K562 (cell line): Measurements from ENCODE around the gene CACNG8. TPM values are rescaled to one million over a fixed set of nuclear protein-coding genes. Genes with fewer than 3 reads are reported as not detected.

ENCODE experiments used
- ATAC-seq: fragments of 200-7000 bp; cut with Tn5 transposase; 3 replicates; pipeline ENCODE4 v1.9.1; 2020; ENCODE audit warnings: moderate library complexity
- BruUV-seq: library from RNA; stranded (reverse); fragments of 400-500 nt; replicated peaks from 2 replicates; lab custom pipeline; 2021; lab: Mats Ljungman, UMichigan
- CTCF ChIA-PET: fragments of 300-600 bp; formaldehyde crosslinking; extraction: SDS; loops from one replicate; lab custom pipeline; 2021; ENCODE audit warnings: low intra/inter-chr PET ratio; lab: Yijun Ruan, JAX
- POLR2A ChIA-PET: fragments of 300-600, 350-650 bp; sonication (Branson Sonifier 250); formaldehyde crosslinking; extraction: SDS; loops from one replicate; lab custom pipeline; 2021; ENCODE audit warnings: antibody characterized with exemption, inconsistent platforms; lab: Yijun Ruan, JAX
- DNase-seq, 4 experiments: peaks; one replicate each; pipeline versions ENCODE4 v3.0.0 to v3.0.0-alpha.2; 2011 to 2018; ENCODE audit warnings: low spot score in 3 of 4, mixed read lengths in 3 of 4; ENCODE audit errors: extremely low read depth in 1 of 4
- FAIRE-seq: peaks from 2 replicates; lab custom pipeline; 2011; peaks lifted over from hg19 to GRCh38; lab: Jason Lieb, UNC
- H2AFZ ChIP-seq: 2 replicates; pipeline ENCODE4 v1.6.0; 2011; ENCODE audit warnings: low read depth, low read length, control low read depth, inconsistent platforms
- H3K27ac ChIP-seq: fragments of 200-600 bp; 3 replicates; pipeline ENCODE4 v1.8.0; 2011; ENCODE audit warnings: low read depth, mild to moderate bottlenecking, control low read depth, inconsistent platforms, low read length, moderate library complexity, mixed read lengths; ENCODE audit errors: extremely low read depth
- H3K27me3 ChIP-seq, 2 experiments: fragments of 300-600 bp in 1 of 2; 2 replicates in 1 of 2; 3 replicates in 1 of 2; pipeline versions ENCODE4 v1.6.0 to v1.8.0; 2011; ENCODE audit warnings: inconsistent platforms in 2 of 2, low read length in 2 of 2, mild to moderate bottlenecking in 1 of 2, mixed read lengths in 1 of 2, moderate library complexity in 1 of 2; ENCODE audit not compliant: control insufficient read depth in 2 of 2, insufficient read depth in 2 of 2
- H3K36me3 ChIP-seq: fragments of 300-600 bp; 3 replicates; pipeline ENCODE4 v1.8.0; 2011; ENCODE audit warnings: mild to moderate bottlenecking, low read length, inconsistent platforms; ENCODE audit not compliant: control insufficient read depth, insufficient read depth
- H3K4me1 ChIP-seq, 2 experiments: fragments of 200-600 bp in 1 of 2; replicated peaks in 1 of 2; 2 replicates in 1 of 2; 3 replicates in 1 of 2; pipeline versions ENCODE4 v1.5.1 to v1.8.0; 2011; ENCODE audit warnings: inconsistent platforms in 2 of 2, low read length in 2 of 2, mild to moderate bottlenecking in 1 of 2, mixed read lengths in 1 of 2, moderate library complexity in 1 of 2; ENCODE audit not compliant: control insufficient read depth in 2 of 2, insufficient read depth in 2 of 2
- H3K4me2 ChIP-seq: 2 replicates; pipeline ENCODE4 v1.6.1; 2011; ENCODE audit warnings: low read length, control low read depth, inconsistent platforms, mixed read lengths; ENCODE audit not compliant: insufficient read depth
- H3K4me3 ChIP-seq: fragments of 200-600 bp; sonication (generic), shearing (Covaris generic); 2 replicates; pipeline ENCODE4 v1.5.1; 2016; ENCODE audit warnings: control low read depth, inconsistent platforms
- H3K79me2 ChIP-seq: fragments of 200-600 bp; 3 replicates; pipeline ENCODE4 v1.8.0; 2011; ENCODE audit warnings: low read length, inconsistent platforms; ENCODE audit not compliant: control insufficient read depth, insufficient read depth
- H3K9ac ChIP-seq, 2 experiments: 2 replicates each; pipeline versions ENCODE4 v1.6.0 to v1.6.1; 2011; ENCODE audit warnings: low read depth in 2 of 2, low read length in 2 of 2, control low read depth in 1 of 2, inconsistent platforms in 1 of 2, mild to moderate bottlenecking in 1 of 2, mixed read lengths in 1 of 2; ENCODE audit not compliant: insufficient read depth in 1 of 2
- H3K9me1 ChIP-seq: one replicate; pipeline ENCODE4 v1.6.0; 2011; ENCODE audit warnings: inconsistent platforms, mild to moderate bottlenecking, low read length, moderate library complexity; ENCODE audit not compliant: control insufficient read depth, insufficient read depth
- H3K9me3 ChIP-seq: replicated peaks from 2 replicates; pipeline ENCODE4 v1.5.1; 2011; ENCODE audit warnings: low read depth, low read length, inconsistent platforms; ENCODE audit not compliant: control insufficient read depth, insufficient read depth
- H4K20me1 ChIP-seq: replicated peaks from 2 replicates; pipeline ENCODE4 v1.6.1; 2011; ENCODE audit warnings: low read length, inconsistent platforms, mixed read lengths; ENCODE audit not compliant: control insufficient read depth, insufficient read depth
- BRCA1 ChIP-seq, 2 experiments: fragments of 450-650 bp in 1 of 2; sonication (generic) in 1 of 2; formaldehyde crosslinking in 1 of 2; IDR thresholded peaks; 2 replicates each; pipeline versions ENCODE4 v1.5.0 to v1.6.1; 2017 to 2020; ENCODE audit warnings: mild to moderate bottlenecking in 1 of 2, missing genetic modification reagents in 1 of 2
- EZH2 ChIP-seq: IDR thresholded peaks from 2 replicates; pipeline ENCODE4 v1.6.1; 2012; ENCODE audit warnings: low read depth, mild to moderate bottlenecking, inconsistent platforms, low read length, borderline replicate concordance
- FOS ChIP-seq: IDR thresholded peaks from 3 replicates; pipeline ENCODE4 v1.6.1; 2011; ENCODE audit not compliant: insufficient read length; ENCODE audit errors: extremely low read depth
- HNRNPK ChIP-seq: fragments of 200-400 bp; formaldehyde crosslinking; IDR thresholded peaks from one replicate; pipeline ENCODE4 v1.6.1; 2018; ENCODE audit warnings: mild to moderate bottlenecking, low read depth, low read length; ENCODE audit not compliant: poor library complexity, severe bottlenecking
- KLF10 ChIP-seq: fragments of 250-450 bp; sonication (Bioruptor Pico); IDR thresholded peaks from 2 replicates; pipeline ENCODE4 v1.6.1; 2021; ENCODE audit warnings: matching md5 sums
- MED1 ChIP-seq: sonication (generic); formaldehyde crosslinking; IDR thresholded peaks from 2 replicates; pipeline ENCODE4 v1.8.1; 2023; ENCODE audit warnings: missing genetic modification reagents, borderline replicate concordance
- MTF1 ChIP-seq: fragments of 250-450 bp; sonication (Bioruptor Pico); IDR thresholded peaks from 2 replicates; pipeline ENCODE4 v1.9.0; 2021; ENCODE audit warnings: moderate library complexity, mild to moderate bottlenecking, inconsistent platforms, borderline replicate concordance
- RBM14 ChIP-seq: fragments of 200-400 bp; formaldehyde crosslinking; IDR thresholded peaks from 2 replicates; pipeline ENCODE4 v1.6.1; 2018; ENCODE audit warnings: low read depth, mild to moderate bottlenecking, low read length, moderate library complexity, borderline replicate concordance; ENCODE audit not compliant: insufficient read depth
- TGIF2 ChIP-seq: sonication (generic); formaldehyde crosslinking; IDR thresholded peaks from 2 replicates; pipeline ENCODE4 v1.8.1; 2022; ENCODE audit warnings: mild to moderate bottlenecking, missing genetic modification reagents, moderate library complexity
- ZNF707 ChIP-seq: fragments of 250-450 bp; sonication (Bioruptor Pico); conservative IDR thresholded peaks from 2 replicates; pipeline ENCODE4 v1.8.0; 2022; ENCODE audit warnings: inconsistent platforms, mild to moderate bottlenecking, moderate library complexity
- ZNF766 ChIP-seq: fragments of 200-800 bp; sonication (Bioruptor generic); conservative IDR thresholded peaks from 2 replicates; pipeline ENCODE4 v1.6.1; 2016; ENCODE audit warnings: missing genetic modification characterization, missing compliant biosample characterization
- WGBS: fragments of 100-300 bp; shearing (Covaris generic); methylation state at CpG from one replicate; pipeline ENCODE4 v1.1.6; 2016; ENCODE audit warnings: low coverage, mixed read lengths; ENCODE audit not compliant: insufficient coverage; ENCODE audit errors: missing lambda C conversion rate; 5-methylcytosine and 5-hydroxymethylcytosine counted together
- in situ Hi-C: fragments of 300-500 bp; cut with MboI; formaldehyde crosslinking; loops from 4 replicates; pipeline ENCODE4 v1.15.0; 2018; ENCODE audit warnings: inconsistent platforms, mixed read lengths
- intact Hi-C: fragments of 100-400 bp; cut with micrococcal nuclease; formaldehyde crosslinking; loops from 2 replicates; pipeline ENCODE4 v1.14.2; 2022
- polyA plus RNA-seq, 8 experiments: library from polyadenylated mRNA; depleted of rRNA in 4 of 8; stranded (reverse) in 5 of 8; unstranded in 3 of 8; fragments of >200 nt; fragmentation: Nextera tagmentation in 2 of 8; fragmentation: Illumina TruSeq in 1 of 8; extraction: Ambion mirVana in 2 of 8; extraction: Trizol in 1 of 8; gene quantifications; 2 replicates each; pipeline versions ENCODE4 v1.2.1 to v1.2.3, GENCODE V29; 2011 to 2014; ENCODE audit warnings: inconsistent platforms in 1 of 8, missing spikeins in 1 of 8
- total RNA-seq, 7 experiments: library from RNA; depleted of rRNA in 6 of 7; stranded (reverse); fragments of >200 nt in 6 of 7; fragmentation: Illumina TruSeq in 2 of 7; extraction: Trizol in 2 of 7; gene quantifications; 2 replicates each; pipeline versions ENCODE4 v1.2.1 to v1.2.3, GENCODE V29; 2011 to 2021; ENCODE audit warnings: low replicate concordance in 1 of 7
- TF ChIP-seq, protein P1 (sequence below): sonication (generic); formaldehyde crosslinking; IDR thresholded peaks from 2 replicates; pipeline ENCODE4 v1.8.0; 2022; ENCODE audit warnings: missing genetic modification reagents, mild to moderate bottlenecking, borderline replicate concordance
- TF ChIP-seq, protein P2 (sequence below): fragments of 450-650 bp; IDR thresholded peaks from 2 replicates; pipeline ENCODE4 v1.7.1; 2018; ENCODE audit warnings: mild to moderate bottlenecking, low read depth; ENCODE audit not compliant: partially characterized antibody
- TF ChIP-seq, protein P3 (sequence below): fragments of 250-450 bp; sonication (Bioruptor Pico); IDR thresholded peaks from 2 replicates; pipeline ENCODE4 v1.9.0; 2021; ENCODE audit warnings: mild to moderate bottlenecking

CACNG8 gene
- total and polyA plus RNA-seq, 9 of the 15 experiments (the other 6 are each of a cell fraction or from before 2014, with no cell fraction given) = 0.02 to 0.05 TPM; not detected in 7

GRCh38 chr19:54029301-54029700 is 66.6 kb downstream of the CACNG8 start:
- Histone ChIP-seq H3K36me3 (no peaks in the 10 kb centered on the region), H3K79me2 (no peaks in the 10 kb centered on the region), H3K4me3 (no peak overlapping the region)
- POLR2A ChIA-PET = interaction anchor here (0.6 kb wide), 2 partner anchors 116 to 325 kb away, joined by 3 read pairs; no protein-coding TSS in a partner anchor
- no peak for TF ChIP-seq RBM14
- TF ChIP-seq MTF1 (CRISPR knock-in tag) = no peak
- no peak for TF ChIP-seq HNRNPK
- no peak for TF ChIP-seq EZH2
- TF ChIP-seq MED1 (CRISPR knock-in tag) = no peak
- no peak for TF ChIP-seq ZNF766
- no peak for TF ChIP-seq BRCA1 (IDR thresholded peaks at IDR 0.05)
- no peak for TF ChIP-seq BRCA1 (CRISPR knock-in tag; IDR thresholded peaks at IDR 0.05)
- no peak for TF ChIP-seq FOS
- TF ChIP-seq TGIF2 = no peak
- TF ChIP-seq, protein P1, sequence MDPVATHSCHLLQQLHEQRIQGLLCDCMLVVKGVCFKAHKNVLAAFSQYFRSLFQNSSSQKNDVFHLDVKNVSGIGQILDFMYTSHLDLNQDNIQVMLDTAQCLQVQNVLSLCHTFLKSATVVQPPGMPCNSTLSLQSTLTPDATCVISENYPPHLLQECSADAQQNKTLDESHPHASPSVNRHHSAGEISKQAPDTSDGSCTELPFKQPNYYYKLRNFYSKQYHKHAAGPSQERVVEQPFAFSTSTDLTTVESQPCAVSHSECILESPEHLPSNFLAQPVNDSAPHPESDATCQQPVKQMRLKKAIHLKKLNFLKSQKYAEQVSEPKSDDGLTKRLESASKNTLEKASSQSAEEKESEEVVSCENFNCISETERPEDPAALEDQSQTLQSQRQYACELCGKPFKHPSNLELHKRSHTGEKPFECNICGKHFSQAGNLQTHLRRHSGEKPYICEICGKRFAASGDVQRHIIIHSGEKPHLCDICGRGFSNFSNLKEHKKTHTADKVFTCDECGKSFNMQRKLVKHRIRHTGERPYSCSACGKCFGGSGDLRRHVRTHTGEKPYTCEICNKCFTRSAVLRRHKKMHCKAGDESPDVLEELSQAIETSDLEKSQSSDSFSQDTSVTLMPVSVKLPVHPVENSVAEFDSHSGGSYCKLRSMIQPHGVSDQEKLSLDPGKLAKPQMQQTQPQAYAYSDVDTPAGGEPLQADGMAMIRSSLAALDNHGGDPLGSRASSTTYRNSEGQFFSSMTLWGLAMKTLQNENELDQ = no peak
- TF ChIP-seq, protein P2, sequence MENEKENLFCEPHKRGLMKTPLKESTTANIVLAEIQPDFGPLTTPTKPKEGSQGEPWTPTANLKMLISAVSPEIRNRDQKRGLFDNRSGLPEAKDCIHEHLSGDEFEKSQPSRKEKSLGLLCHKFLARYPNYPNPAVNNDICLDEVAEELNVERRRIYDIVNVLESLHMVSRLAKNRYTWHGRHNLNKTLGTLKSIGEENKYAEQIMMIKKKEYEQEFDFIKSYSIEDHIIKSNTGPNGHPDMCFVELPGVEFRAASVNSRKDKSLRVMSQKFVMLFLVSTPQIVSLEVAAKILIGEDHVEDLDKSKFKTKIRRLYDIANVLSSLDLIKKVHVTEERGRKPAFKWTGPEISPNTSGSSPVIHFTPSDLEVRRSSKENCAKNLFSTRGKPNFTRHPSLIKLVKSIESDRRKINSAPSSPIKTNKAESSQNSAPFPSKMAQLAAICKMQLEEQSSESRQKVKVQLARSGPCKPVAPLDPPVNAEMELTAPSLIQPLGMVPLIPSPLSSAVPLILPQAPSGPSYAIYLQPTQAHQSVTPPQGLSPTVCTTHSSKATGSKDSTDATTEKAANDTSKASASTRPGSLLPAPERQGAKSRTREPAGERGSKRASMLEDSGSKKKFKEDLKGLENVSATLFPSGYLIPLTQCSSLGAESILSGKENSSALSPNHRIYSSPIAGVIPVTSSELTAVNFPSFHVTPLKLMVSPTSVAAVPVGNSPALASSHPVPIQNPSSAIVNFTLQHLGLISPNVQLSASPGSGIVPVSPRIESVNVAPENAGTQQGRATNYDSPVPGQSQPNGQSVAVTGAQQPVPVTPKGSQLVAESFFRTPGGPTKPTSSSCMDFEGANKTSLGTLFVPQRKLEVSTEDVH = no peak
- TF ChIP-seq, protein P3, sequence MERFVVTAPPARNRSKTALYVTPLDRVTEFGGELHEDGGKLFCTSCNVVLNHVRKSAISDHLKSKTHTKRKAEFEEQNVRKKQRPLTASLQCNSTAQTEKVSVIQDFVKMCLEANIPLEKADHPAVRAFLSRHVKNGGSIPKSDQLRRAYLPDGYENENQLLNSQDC (CRISPR knock-in tag) = no peak
- TF ChIP-seq KLF10 (CRISPR knock-in tag) = no peak
- no peak for TF ChIP-seq ZNF707 (CRISPR knock-in tag)
- TF ChIP-seq, all 486 proteins: peak for 0
- FAIRE-seq (no peak), ATAC-seq (no peak), DNase-seq (no peak)
- Histone ChIP-seq H3K27ac (no peak overlapping the region), H3K4me2 (no peak overlapping the region), H3K9me1 (no peaks in the 10 kb centered on the region), H3K9me3 (no peaks in the 10 kb centered on the region), H4K20me1 (no peaks in the 10 kb centered on the region), H3K4me1 (0 out of 5 replicates have a peak, but pooled peaks cover 0 to 3% of the 10 kb centered on the region in 2 experiments), H3K27me3 (no peaks in the 10 kb centered on the region), H3K9ac (no peak overlapping the region), H2AFZ (no peak overlapping the region)
- intact Hi-C loops = no loop called here
- 56% methylated on average over 3 of the region's 3 CpGs for WGBS
- BruUV-seq = no TSS peak
- CTCF ChIA-PET = interaction anchor here (0.6 to 2.9 kb wide), 5 partner anchors 187 to 246 kb away, joined by 3 to 18 read pairs (median 4); no protein-coding TSS in a partner anchor
- in situ Hi-C loops = no loop called here
